ENCODE data around the gene SKOR1. TPM values are rescaled to one million over a fixed set of nuclear protein-coding genes. Genes with fewer than 3 reads are reported as not detected.

Gene SKOR1
- total RNA-seq, 3 donors from 2014 or later (not counting 1 experiment from before 2014, with no cell fraction given), result 2.0 to 2.9 (median 2.1) TPM

- no peaks in the 10 kb centered on the region for H3K9me3 Mint-ChIP-seq
- no peak for ATAC-seq
Observed at GRCh38 chr15:67777071-67777470, 48.2 kb upstream of the SKOR1 start.

GRCh38 chr15:67777773-67778172, 47.5 kb upstream of the SKOR1 start:
- no peaks in the 10 kb centered on the region for H3K9me3 Mint-ChIP-seq
- peaks cover under 1 to 7% of the 10 kb centered on the region in 2 donors for H3K4me1 Mint-ChIP-seq
- no peak overlapping the region for H3K4me3 ChIP-seq (ENCODE audit: low read length)
- no peaks in the 10 kb centered on the region for H3K27me3 Mint-ChIP-seq (ENCODE audit: low read depth in 2 of 2)
- H3K27me3 ChIP-seq (ENCODE audit: control insufficient read depth, insufficient read depth, low read length), result no peaks in the 10 kb centered on the region
- intact Hi-C loops (cut with micrococcal nuclease), result no loop called here
- no peak overlapping the region for H3K27ac Mint-ChIP-seq
- no peak for TF ChIP-seq CTCF (IDR thresholded peaks at IDR 0.05)
- no peak overlapping the region for H3K27ac ChIP-seq (ENCODE audit: low read length)
- H3K4me3 Mint-ChIP-seq, result no peak overlapping the region
- H3K36me3 ChIP-seq (ENCODE audit: control insufficient read depth, insufficient read depth, low read length), result no peaks in the 10 kb centered on the region
- WGBS (ENCODE audit: insufficient coverage), result 94% methylated on average over 2 of the region's 2 CpGs
- no peak for DNase-seq
- peaks cover 5% of the 10 kb centered on the region for H3K4me1 ChIP-seq (ENCODE audit: control insufficient read depth, insufficient read depth, low read length)
- no peak for ATAC-seq
- no peaks in the 10 kb centered on the region for H3K9me3 ChIP-seq (ENCODE audit: control insufficient read depth, insufficient read depth, low read length)
- no peaks in the 10 kb centered on the region for H3K36me3 Mint-ChIP-seq

More at GRCh38 chr15:67777071-67777470, 48.2 kb upstream of the SKOR1 start:
- no peak overlapping the region for H3K27ac Mint-ChIP-seq
- Histone ChIP-seq H3K4me1 (ENCODE audit: control insufficient read depth, insufficient read depth, low read length) (no peaks in the 10 kb centered on the region), H3K36me3 (ENCODE audit: control insufficient read depth, insufficient read depth, low read length) (no peaks in the 10 kb centered on the region), H3K27me3 (ENCODE audit: control insufficient read depth, insufficient read depth, low read length) (no peaks in the 10 kb centered on the region), H3K9me3 (ENCODE audit: control insufficient read depth, insufficient read depth, low read length) (no peaks in the 10 kb centered on the region), H3K4me3 (ENCODE audit: low read length) (no peak overlapping the region), H3K27ac (ENCODE audit: low read length) (no peak overlapping the region)
- 90% methylated on average over 5 of the region's 5 CpGs for WGBS (ENCODE audit: insufficient coverage)
- TF ChIP-seq CTCF (IDR thresholded peaks at IDR 0.05), result no peak
- peaks cover 0 to 3% of the 10 kb centered on the region in 2 donors for H3K4me1 Mint-ChIP-seq
- no peak for DNase-seq
- H3K4me3 Mint-ChIP-seq, result no peak overlapping the region
- H3K36me3 Mint-ChIP-seq, result no peaks in the 10 kb centered on the region
- H3K27me3 Mint-ChIP-seq (ENCODE audit: low read depth in 2 of 2), result no peaks in the 10 kb centered on the region
- intact Hi-C loops (cut with micrococcal nuclease), result no loop called here

GRCh38 chr15:67778968-67779548, 46.3 kb upstream of the SKOR1 start:
- Mint-ChIP-seq H3K27ac (no peak overlapping the region), H3K27me3 (ENCODE audit: low read depth in 2 of 2) (no peaks in the 10 kb centered on the region), H3K4me1 (peaks cover 13 to 19% of the 10 kb centered on the region in 2 donors), H3K4me3 (no peak overlapping the region), H3K36me3 (no peaks in the 10 kb centered on the region), H3K9me3 (no peaks in the 10 kb centered on the region)
- Histone ChIP-seq H3K9me3 (ENCODE audit: control insufficient read depth, insufficient read depth, low read length) (no peaks in the 10 kb centered on the region), H3K4me1 (ENCODE audit: control insufficient read depth, insufficient read depth, low read length) (peaks cover 14% of the 10 kb centered on the region), H3K27me3 (ENCODE audit: control insufficient read depth, insufficient read depth, low read length) (no peaks in the 10 kb centered on the region), H3K27ac (ENCODE audit: low read length) (no peak overlapping the region), H3K36me3 (ENCODE audit: control insufficient read depth, insufficient read depth, low read length) (no peaks in the 10 kb centered on the region), H3K4me3 (ENCODE audit: low read length) (no peak overlapping the region)
- 85% methylated on average over 4 of the region's 5 CpGs for WGBS (ENCODE audit: insufficient coverage)
- no peak for ATAC-seq
- intact Hi-C loops (cut with micrococcal nuclease), result no loop called here
- DNase-seq, result no peak
- TF ChIP-seq CTCF (IDR thresholded peaks at IDR 0.05), result no peak

GRCh38 chr15:67779549-67780111, 45.7 kb upstream of the SKOR1 start:
- Mint-ChIP-seq H3K36me3 (no peaks in the 10 kb centered on the region), H3K27ac (no peak overlapping the region), H3K27me3 (ENCODE audit: low read depth in 2 of 2) (no peaks in the 10 kb centered on the region), H3K4me1 (peaks cover 19 to 25% of the 10 kb centered on the region in 2 donors), H3K9me3 (no peaks in the 10 kb centered on the region), H3K4me3 (no peak overlapping the region)
- Histone ChIP-seq H3K27ac (ENCODE audit: low read length) (no peak overlapping the region), H3K36me3 (ENCODE audit: control insufficient read depth, insufficient read depth, low read length) (no peaks in the 10 kb centered on the region), H3K27me3 (ENCODE audit: control insufficient read depth, insufficient read depth, low read length) (no peaks in the 10 kb centered on the region), H3K4me1 (ENCODE audit: control insufficient read depth, insufficient read depth, low read length) (peaks cover 19% of the 10 kb centered on the region), H3K9me3 (ENCODE audit: control insufficient read depth, insufficient read depth, low read length) (no peaks in the 10 kb centered on the region), H3K4me3 (ENCODE audit: low read length) (no peak overlapping the region)
- intact Hi-C loops (cut with micrococcal nuclease), result no loop called here
- DNase-seq (no peak), ATAC-seq (no peak)
- 40% methylated on average over 4 of the region's 6 CpGs for WGBS (ENCODE audit: insufficient coverage)
- TF ChIP-seq CTCF (IDR thresholded peaks at IDR 0.05), result no peak
